Activated CD4-positive, CD25-positive, alpha-beta regulatory T cell treated with anti-CD3 and anti-CD28 coated beads, Interleukin-2, amount 50 U/mL, for 16 hours (primary cell): ENCODE data around the gene ZIC3.

Source experiments
- DNase-seq: peaks from one replicate; pipeline ENCODE4 v3.0.0-alpha.2; 2020; ENCODE audit warnings: low read depth, low spot score

ZIC3 gene

GRCh38 chrX:137574102-137574783 is 8.3 kb downstream of the ZIC3 start:
- DNase-seq: no peak

DNA sequence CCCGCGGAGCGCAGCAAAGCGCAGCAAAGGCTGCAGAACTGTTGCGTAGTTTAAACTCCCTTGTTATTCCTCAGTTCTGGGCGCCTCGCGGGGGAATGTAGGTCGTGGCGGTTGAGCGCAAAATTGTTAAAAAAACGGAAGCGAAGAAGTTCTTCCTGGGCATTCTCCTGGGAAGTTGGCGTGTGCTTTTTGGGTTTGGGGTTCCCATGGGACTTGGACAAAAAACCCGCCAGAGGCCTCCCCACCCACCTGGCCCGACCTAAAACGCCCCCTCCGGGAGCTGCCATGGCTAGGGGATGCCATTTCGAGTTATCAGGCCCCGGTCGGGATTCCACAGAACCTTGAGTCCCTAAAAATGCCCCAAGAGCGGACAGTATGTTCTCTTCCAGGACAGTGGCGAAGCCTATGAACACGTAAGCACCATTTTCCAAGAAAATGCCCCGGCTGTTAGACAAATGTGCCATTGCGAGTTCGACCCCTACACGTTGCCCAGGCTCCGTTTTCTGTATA is 8.9 kb downstream of the ZIC3 start:
- DNase-seq: no peak

- DNase-seq: no peak
Observed at GRCh38 chrX:137575596-137576255, 9.8 kb downstream of the ZIC3 start.

DNA sequence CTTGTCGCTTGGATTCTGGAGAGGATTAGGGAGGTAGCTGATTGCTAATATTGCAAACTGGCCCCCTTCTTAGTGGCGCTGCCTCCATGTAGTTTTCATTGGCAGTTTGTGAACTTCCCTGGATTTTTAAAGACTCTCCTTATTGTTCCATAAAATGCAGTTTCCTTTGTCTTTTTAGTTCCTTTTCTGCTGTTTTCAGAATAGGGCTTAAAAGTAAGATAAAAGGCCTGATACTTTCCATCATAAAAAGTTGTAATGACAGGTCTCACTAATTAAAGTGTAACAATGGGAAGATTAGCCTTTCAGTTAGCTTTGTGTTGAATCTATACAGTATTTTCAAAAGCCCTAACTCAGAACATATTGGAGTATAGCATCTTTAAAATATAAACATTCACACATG is 21.2 kb downstream of the ZIC3 start:
- DNase-seq: no peak

DNA sequence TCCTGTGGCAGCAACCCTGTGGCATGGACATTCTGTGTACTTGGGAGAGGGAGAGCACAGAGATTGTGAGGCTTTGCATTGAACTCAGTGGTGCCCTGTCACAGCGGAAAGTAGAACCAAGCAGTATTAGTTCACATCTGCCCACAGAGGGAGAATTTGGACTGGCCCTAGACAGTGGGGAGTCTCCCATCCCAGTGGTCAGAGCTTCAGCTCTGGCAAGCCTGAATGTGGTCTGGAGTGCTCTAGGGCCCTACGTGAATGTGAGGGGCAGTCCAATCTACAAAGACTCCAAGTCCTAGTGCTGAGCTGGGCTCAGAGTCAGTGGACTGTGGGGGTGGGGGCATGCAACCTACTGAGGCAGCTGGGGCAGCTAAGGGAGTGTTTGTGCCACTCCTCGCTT is 34.8 kb downstream of the ZIC3 start:
- DNase-seq: no peak
